SU-DHL-6 (cell line): ENCODE data around the gene CUBN.

Experiments
- H2AFZ ChIP-seq: fragments of 200-600 bp; sonication (generic); 2 replicates; pipeline ENCODE4 v1.6.1; 2014; ENCODE audit warnings: low read depth, mild to moderate bottlenecking, moderate library complexity, mixed read lengths, antibody characterized with exemption, low read length; ENCODE audit not compliant: severe bottlenecking
- H3F3A ChIP-seq: fragments of 200-600 bp; shearing (Covaris generic); 2 replicates; pipeline ENCODE4 v1.6.0; 2016; ENCODE audit warnings: antibody characterized with exemption, mild to moderate bottlenecking; ENCODE audit not compliant: insufficient read depth
- H3K27ac ChIP-seq: fragments of 200-600 bp; sonication (generic); 2 replicates; pipeline ENCODE4 v1.5.1; 2016; ENCODE audit warnings: low read depth, mild to moderate bottlenecking, low read length, moderate library complexity, mixed read lengths
- H3K27me3 ChIP-seq: fragments of 200-600 bp; sonication (generic), shearing (Covaris generic); 2 replicates; pipeline ENCODE4 v1.6.0; 2014; ENCODE audit warnings: mild to moderate bottlenecking, low read length
- H3K36me3 ChIP-seq: fragments of 200-600 bp; sonication (generic); 2 replicates; pipeline ENCODE4 v1.6.1; 2014; ENCODE audit warnings: mild to moderate bottlenecking, low read length, mixed read lengths
- H3K4me2 ChIP-seq: fragments of 300-600, 200-600 bp; shearing (Covaris generic), sonication (generic); 2 replicates; pipeline ENCODE4 v1.6.0; 2014; ENCODE audit warnings: low read length, low read depth, mild to moderate bottlenecking; ENCODE audit not compliant: poor library complexity, severe bottlenecking
- H3K4me3 ChIP-seq: fragments of 200-600 bp; sonication (generic); 2 replicates; pipeline ENCODE4 v1.5.1; 2014; ENCODE audit warnings: antibody characterized with exemption, low read length, mild to moderate bottlenecking, mixed read lengths; ENCODE audit not compliant: insufficient read depth, poor library complexity, severe bottlenecking
- H3K79me2 ChIP-seq: fragments of 200-600 bp; sonication (generic); 2 replicates; pipeline ENCODE4 v1.6.1; 2014; ENCODE audit warnings: mild to moderate bottlenecking, low read length, moderate library complexity; ENCODE audit not compliant: insufficient read depth
- H3K9ac ChIP-seq: fragments of 200-600 bp; sonication (generic); 2 replicates; pipeline ENCODE4 v1.7.0; 2014; ENCODE audit warnings: mild to moderate bottlenecking, low read length
- H3K9me2 ChIP-seq: fragments of 200-600 bp; sonication (generic); replicated peaks from 2 replicates; pipeline ENCODE4 v1.6.1; 2014; ENCODE audit warnings: low read length; ENCODE audit not compliant: insufficient read depth
- H3K9me3 ChIP-seq: fragments of 200-600 bp; sonication (generic); 2 replicates; pipeline ENCODE4 v1.6.1; 2014; ENCODE audit warnings: low read length, mixed read lengths; ENCODE audit not compliant: insufficient read depth
- H4K20me1 ChIP-seq: fragments of 200-600 bp; sonication (generic); 2 replicates; pipeline ENCODE4 v1.6.1; 2014; ENCODE audit warnings: low read depth, mild to moderate bottlenecking, antibody characterized with exemption, low read length, moderate library complexity, mixed read lengths
- CTCF ChIP-seq: fragments of 200-600 bp; sonication (generic); IDR thresholded peaks from one replicate; pipeline ENCODE4 v1.5.1; 2017; ENCODE audit warnings: antibody characterized with exemption, mild to moderate bottlenecking, low read length, moderate library complexity; ENCODE audit not compliant: insufficient read depth, poor library complexity, severe bottlenecking
- EZH2phosphoT487 ChIP-seq: fragments of 200-600 bp; sonication (generic), shearing (Covaris generic); conservative IDR thresholded peaks from 2 replicates; pipeline ENCODE4 v1.6.1; 2018; ENCODE audit warnings: mild to moderate bottlenecking, antibody characterized with exemption, low read length, moderate library complexity, mixed read lengths

CUBN gene

GRCh38 chr10:16989826-16990293 is 139.8 kb downstream of the CUBN start:
- Histone ChIP-seq H3K27me3 (no peaks in the 10 kb centered on the region), H3F3A (no peaks in the 10 kb centered on the region), H3K36me3 (no peaks in the 10 kb centered on the region), H3K27ac (no peak overlapping the region), H4K20me1 (no peaks in the 10 kb centered on the region), H3K9me2 (no peaks in the 10 kb centered on the region), H3K9me3 (no peaks in the 10 kb centered on the region), H2AFZ (no peak overlapping the region), H3K4me2 (no peak overlapping the region), H3K79me2 (no peaks in the 10 kb centered on the region), H3K4me3 (no peak overlapping the region), H3K9ac (no peak overlapping the region)
- TF ChIP-seq EZH2phosphoT487 (no peak), CTCF (no peak)

- Histone ChIP-seq H3K27me3 (no peaks in the 10 kb centered on the region), H3K4me2 (no peak overlapping the region), H3K79me2 (no peaks in the 10 kb centered on the region), H3K4me3 (no peak overlapping the region), H3K9ac (no peak overlapping the region), H3K36me3 (no peaks in the 10 kb centered on the region), H2AFZ (no peak overlapping the region), H3K9me3 (no peaks in the 10 kb centered on the region), H4K20me1 (no peaks in the 10 kb centered on the region), H3F3A (no peaks in the 10 kb centered on the region), H3K27ac (no peak overlapping the region), H3K9me2 (no peaks in the 10 kb centered on the region)
- TF ChIP-seq CTCF (no peak), EZH2phosphoT487 (no peak)
Measured at GRCh38 chr10:16988900-16989299, 140.7 kb downstream of the CUBN start.

- TF ChIP-seq CTCF = no peak
- TF ChIP-seq EZH2phosphoT487 = no peak
- no peaks in the 10 kb centered on the region for H3F3A ChIP-seq
- no peaks in the 10 kb centered on the region for H4K20me1 ChIP-seq
Measured at GRCh38 chr10:16987976-16988610, 141.5 kb downstream of the CUBN start.

More at GRCh38 chr10:16987976-16988610, 141.5 kb downstream of the CUBN start:
- Histone ChIP-seq H3K36me3 (no peaks in the 10 kb centered on the region), H3K9me3 (no peaks in the 10 kb centered on the region), H3K27ac (no peak overlapping the region), H3K9ac (no peak overlapping the region), H3K27me3 (no peaks in the 10 kb centered on the region), H3K4me2 (no peak overlapping the region), H2AFZ (no peak overlapping the region), H3K4me3 (no peak overlapping the region), H3K9me2 (no peaks in the 10 kb centered on the region), H3K79me2 (no peaks in the 10 kb centered on the region)
